Measurements from ENCODE around the gene ELK3. TPM values are rescaled to one million over a fixed set of nuclear protein-coding genes. Genes with fewer than 3 reads are reported as not detected.
A peak's percentile ranks its signal among the peaks of the same experiment; 100 is the strongest.

The ELK3 gene
- polyA plus RNA-seq, 3 donors: 12.1 to 14.9 (median 14.6) TPM

DNA sequence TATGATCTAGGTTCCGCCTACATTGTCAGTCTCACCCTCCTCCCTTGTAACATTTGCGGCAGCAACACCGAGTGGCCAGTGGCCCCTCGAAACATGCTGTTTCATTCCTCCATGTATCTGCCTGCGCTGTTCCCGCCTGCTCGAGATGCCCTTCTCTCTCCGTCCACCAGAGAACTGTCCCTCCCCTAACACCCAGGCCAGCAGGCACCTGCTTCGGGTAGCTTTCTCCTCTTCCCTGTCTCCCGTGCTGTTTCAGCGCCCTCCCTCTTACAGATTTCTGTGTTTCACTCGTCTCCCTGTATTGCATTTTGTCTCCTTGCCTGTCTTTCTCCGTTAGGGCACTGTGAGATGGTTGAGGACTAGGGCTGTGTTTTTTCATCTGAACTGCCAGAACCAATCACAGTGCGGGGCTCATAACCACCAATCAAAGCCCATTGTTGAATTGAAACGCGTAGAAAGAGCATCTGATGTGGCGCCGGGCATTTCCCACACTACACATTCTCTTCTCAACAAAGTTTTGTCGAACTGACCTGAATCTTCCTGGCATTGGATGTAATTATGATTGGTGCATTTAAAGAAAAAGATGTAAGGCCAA is 40.9 kb upstream of the ELK3 start:
- H3K4me1 Mint-ChIP-seq: no peaks in the 10 kb centered on the region
- H3K27me3 Mint-ChIP-seq (ENCODE audit: low read depth in 3 of 3): peaks cover 0 to 9% (median 1%) of the 10 kb centered on the region in 3 donors
- Histone ChIP-seq H3K27ac (ENCODE audit: low read depth in 1 of 2, low read length in 2 of 2) (no peak overlapping the region), H4K20me1 (ENCODE audit: insufficient read depth, low read length) (no peaks in the 10 kb centered on the region), H3K36me3 (replicated peaks in 1 of 2; ENCODE audit: control insufficient read depth in 1 of 2, insufficient read depth in 2 of 2, low read length in 2 of 2) (no peaks in the 10 kb centered on the region), H3K4me3 (replicated peaks in 1 of 3; ENCODE audit: low read depth in 2 of 3, low read length in 3 of 3) (no peak overlapping the region), H3K79me2 (ENCODE audit: insufficient read depth, low read length) (no peaks in the 10 kb centered on the region), H3K4me2 (replicated peaks; ENCODE audit: extremely low read depth, low read length, poor library complexity, severe bottlenecking) (no peak overlapping the region), H3K9me3 (replicated peaks in 1 of 2; ENCODE audit: control insufficient read depth in 1 of 2, insufficient read depth in 1 of 2, low read length in 2 of 2) (no peaks in the 10 kb centered on the region), H3K9ac (ENCODE audit: insufficient read depth, low read length, poor library complexity, severe bottlenecking) (no peak overlapping the region), H2AFZ (ENCODE audit: insufficient read depth, low read depth, low read length, poor library complexity, severe bottlenecking) (no peak overlapping the region), H3K4me1 (ENCODE audit: control insufficient read depth in 1 of 2, insufficient read depth in 2 of 2, low read length in 2 of 2) (no peaks in the 10 kb centered on the region), H3K27me3 (ENCODE audit: control insufficient read depth in 2 of 2, insufficient read depth in 2 of 2, low read length in 2 of 2) (no peaks in the 10 kb centered on the region)
- no peak for TF ChIP-seq CTCF (IDR thresholded peaks at IDR 0.05)
- peak overlapping the region in 1 of 7 donors; percentile 8 for H3K27ac Mint-ChIP-seq
- peaks cover 0 to 2% (median 0%) of the 10 kb centered on the region in 7 donors for H3K9me3 Mint-ChIP-seq
- DNase-seq: no peak
- intact Hi-C loops (cut with micrococcal nuclease): no loop called here
- 99% methylated on average over 7 of the region's 19 CpGs for WGBS (ENCODE audit: insufficient coverage)
- no peak overlapping the region for H3K4me3 Mint-ChIP-seq
- H3K36me3 Mint-ChIP-seq: no peaks in the 10 kb centered on the region

DNA sequence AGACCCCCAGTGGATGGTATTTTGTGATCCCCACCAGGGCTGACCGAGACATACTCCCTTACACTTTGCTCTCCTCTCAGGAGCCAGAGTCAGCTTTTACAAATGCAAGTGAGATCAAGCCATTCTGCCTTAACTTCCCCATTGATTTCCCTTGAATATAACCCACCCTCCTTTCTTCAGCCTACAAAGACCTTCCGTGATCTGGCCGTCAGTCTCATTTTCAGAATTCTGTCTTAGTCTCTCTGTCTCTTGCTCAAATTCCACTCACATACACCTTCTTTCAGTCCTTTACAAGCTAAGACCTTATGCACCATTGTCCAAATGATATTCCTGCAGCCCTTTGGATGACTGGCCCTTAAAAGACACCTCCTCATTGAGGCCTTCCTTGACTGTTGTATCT is 39.0 kb upstream of the ELK3 start:
- TF ChIP-seq CTCF (IDR thresholded peaks at IDR 0.05): no peak
- H2AFZ ChIP-seq (ENCODE audit: insufficient read depth, low read depth, low read length, poor library complexity, severe bottlenecking): no peak overlapping the region
- DNase-seq: no peak
- no peak overlapping the region for H3K4me3 ChIP-seq (replicated peaks in 1 of 3; ENCODE audit: low read depth in 2 of 3, low read length in 3 of 3)
- no peaks in the 10 kb centered on the region for H3K36me3 ChIP-seq (replicated peaks in 1 of 2; ENCODE audit: control insufficient read depth in 1 of 2, insufficient read depth in 2 of 2, low read length in 2 of 2)
- peaks cover 0 to 2% (median 0%) of the 10 kb centered on the region in 7 donors for H3K9me3 Mint-ChIP-seq
- WGBS (ENCODE audit: insufficient coverage): 96% methylated on average over 3 of the region's 3 CpGs
- no peaks in the 10 kb centered on the region for H4K20me1 ChIP-seq (ENCODE audit: insufficient read depth, low read length)
- no peak overlapping the region for H3K4me2 ChIP-seq (replicated peaks; ENCODE audit: extremely low read depth, low read length, poor library complexity, severe bottlenecking)
- H3K9me3 ChIP-seq (replicated peaks in 1 of 2; ENCODE audit: control insufficient read depth in 1 of 2, insufficient read depth in 1 of 2, low read length in 2 of 2): no peaks in the 10 kb centered on the region
- H3K27me3 ChIP-seq (ENCODE audit: control insufficient read depth in 2 of 2, insufficient read depth in 2 of 2, low read length in 2 of 2): no peaks in the 10 kb centered on the region
- peak overlapping the region in 1 of 7 donors; percentile 53 for H3K27ac Mint-ChIP-seq
- peaks cover 0 to 8% (median 0%) of the 10 kb centered on the region in 3 donors for H3K27me3 Mint-ChIP-seq (ENCODE audit: low read depth in 3 of 3)
- no peak overlapping the region for H3K27ac ChIP-seq (ENCODE audit: low read depth in 1 of 2, low read length in 2 of 2)
- no peaks in the 10 kb centered on the region for H3K36me3 Mint-ChIP-seq
- no peak overlapping the region for H3K4me3 Mint-ChIP-seq
- no peaks in the 10 kb centered on the region for H3K4me1 ChIP-seq (ENCODE audit: control insufficient read depth in 1 of 2, insufficient read depth in 2 of 2, low read length in 2 of 2)
- H3K9ac ChIP-seq (ENCODE audit: insufficient read depth, low read length, poor library complexity, severe bottlenecking): no peak overlapping the region
- H3K4me1 Mint-ChIP-seq: no peaks in the 10 kb centered on the region
- no peaks in the 10 kb centered on the region for H3K79me2 ChIP-seq (ENCODE audit: insufficient read depth, low read length)
- intact Hi-C loops (cut with micrococcal nuclease): no loop called here

All from CD14-positive monocyte (primary cell).